HG03097 (cell line): ENCODE data around the gene ZSCAN5A.
"Not testable (repeated sequence)": the region's sequence is repeated elsewhere in the genome, so short reads cannot be mapped to it uniquely, and the experiment has no call there.

Experiments used
- ATAC-seq: cut with Tn5 transposase; IDR thresholded peaks from one replicate; pipeline ENCODE4 v1.9.1; 2021; ENCODE audit not compliant: unreplicated experiment, low FRiP score

Gene ZSCAN5A

GRCh38 chr19:56217039-56217949, 97.3 kb downstream of the ZSCAN5A start:
- ATAC-seq = no peak

DNA sequence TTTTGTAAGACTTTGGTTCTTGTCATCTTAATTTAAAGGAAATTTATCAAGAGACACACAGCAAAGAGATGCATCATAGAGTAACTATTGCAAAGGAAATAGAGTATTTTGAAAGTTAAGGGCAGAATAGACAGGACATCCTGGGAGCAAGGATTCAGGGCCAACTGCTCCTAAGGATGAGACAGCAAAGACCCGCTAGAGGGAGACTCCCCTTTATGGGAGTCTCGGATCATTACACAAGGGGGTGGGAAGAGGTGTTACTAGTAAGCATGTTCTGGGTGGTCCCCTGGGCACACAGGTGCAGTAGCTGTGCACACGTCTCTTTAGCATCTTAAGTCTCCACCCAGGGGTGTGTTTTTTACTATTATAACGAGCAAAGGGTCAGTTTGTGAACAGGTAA, 102.9 kb downstream of the ZSCAN5A start:
- ATAC-seq = no peak

DNA sequence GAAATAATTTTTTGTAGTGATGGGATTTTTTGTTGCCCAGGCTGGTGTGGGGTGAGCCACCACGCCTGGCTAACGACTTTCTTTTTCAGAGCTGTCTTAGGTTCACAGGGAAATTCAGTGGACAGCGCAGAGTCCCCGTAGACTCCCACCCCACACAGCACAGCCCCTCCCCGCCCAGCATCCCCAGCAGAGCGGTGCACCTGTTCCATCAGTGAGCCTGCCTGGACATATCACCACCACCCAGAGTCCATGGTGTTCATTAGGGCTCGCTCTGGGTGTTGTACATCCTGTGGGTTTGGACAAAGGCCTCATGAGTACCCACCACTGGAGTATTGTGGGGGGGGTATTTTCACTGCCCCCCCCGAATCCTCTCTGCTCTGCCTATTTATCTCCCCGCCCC, 104.6 kb downstream of the ZSCAN5A start:
- ATAC-seq = not testable (repeated sequence)

- ATAC-seq = no peak
Measured at GRCh38 chr19:56209091-56209490, 105.5 kb downstream of the ZSCAN5A start.

DNA sequence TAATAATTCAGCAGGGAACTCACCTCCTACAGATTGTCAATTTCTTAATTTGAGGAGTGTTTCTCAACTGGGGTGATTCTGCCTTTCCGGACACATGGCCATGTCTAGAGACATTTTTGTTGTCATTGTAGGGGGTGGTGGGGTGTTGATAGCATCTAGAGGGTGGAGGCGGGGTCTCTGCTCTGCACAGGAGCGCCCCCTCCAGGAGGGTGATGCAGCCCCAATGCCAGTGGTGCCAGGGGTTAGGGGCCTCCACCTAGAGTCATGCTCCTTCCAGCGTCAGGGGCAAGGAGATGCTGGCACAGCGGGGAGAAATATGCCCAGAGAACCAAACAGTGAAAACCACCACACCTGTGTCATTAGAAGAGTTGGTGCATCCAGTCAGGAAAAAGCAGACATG, 107.1 kb downstream of the ZSCAN5A start:
- ATAC-seq = not testable (repeated sequence)

DNA sequence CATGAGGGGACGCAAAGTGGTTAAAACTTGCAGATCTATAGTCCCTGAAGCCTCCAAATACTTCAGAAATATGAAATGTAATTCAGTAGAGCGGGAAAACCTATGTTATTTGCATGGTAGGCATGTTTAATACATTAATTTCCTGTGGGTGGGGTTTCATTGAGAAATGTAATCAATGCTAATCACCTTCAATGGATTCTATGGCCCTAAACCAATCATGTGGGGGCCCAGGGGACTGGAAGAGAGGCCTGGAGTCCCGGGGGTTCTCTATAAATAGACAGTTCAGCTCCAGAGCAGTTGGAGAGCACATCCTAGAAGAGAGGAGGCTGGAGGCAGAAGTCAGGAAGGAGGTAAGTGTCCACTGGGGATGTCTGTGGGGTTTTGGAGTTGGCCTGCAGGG, 112.7 kb downstream of the ZSCAN5A start, which contains the start of gene ZSCAN5C:
Gene ZSCAN5C, plus strand, starts transcription at position 301 of the 400 bp plus-strand sequence. CDS start 3,641 bp downstream, outside the sequence.
- ATAC-seq = no peak

DNA sequence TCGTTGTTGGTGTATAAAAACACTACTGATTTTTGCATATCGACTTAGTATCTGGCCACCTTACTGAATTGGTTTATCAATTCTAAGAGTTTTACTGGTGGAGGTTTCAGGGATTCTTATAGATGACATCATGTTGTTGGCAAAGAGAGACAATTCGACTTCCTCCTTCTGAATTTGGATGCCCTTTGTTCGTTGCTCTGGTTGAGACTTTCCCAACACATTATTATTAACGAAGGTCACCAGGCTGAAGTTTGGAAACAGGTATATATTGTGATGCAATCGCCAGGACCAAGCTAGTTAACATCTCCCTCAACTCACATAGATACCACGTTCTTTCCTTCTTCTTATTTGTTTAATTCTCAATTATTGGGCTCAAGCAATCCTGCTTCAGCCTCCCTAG, 115.0 kb downstream of the ZSCAN5A start:
- ATAC-seq = no peak

DNA sequence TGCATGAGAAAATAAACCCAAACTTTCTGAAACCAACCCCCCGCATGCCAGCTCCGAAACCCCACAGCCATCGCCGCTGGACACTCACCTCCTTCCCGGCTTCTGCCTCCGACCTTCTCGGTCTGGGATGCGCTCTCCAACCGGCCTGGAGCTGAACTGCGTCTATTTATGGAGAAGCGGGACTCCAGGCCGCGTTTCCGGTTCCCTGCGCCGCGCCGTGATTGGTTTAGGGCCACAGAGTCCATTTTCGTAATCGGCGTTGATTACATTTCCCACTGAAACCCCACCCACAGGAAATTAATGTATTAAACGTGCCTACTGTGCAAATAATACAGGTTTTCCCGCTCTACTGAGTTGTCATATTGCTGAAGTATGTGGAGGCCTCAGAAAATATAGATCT, 117.0 kb downstream of the ZSCAN5A start, which contains the start of gene ZSCAN5B:
Gene ZSCAN5B, minus strand, starts transcription at position 138 of the 400 bp plus-strand sequence. CDS start 4,731 bp downstream, outside the sequence.
- ATAC-seq = not testable (repeated sequence)

DNA sequence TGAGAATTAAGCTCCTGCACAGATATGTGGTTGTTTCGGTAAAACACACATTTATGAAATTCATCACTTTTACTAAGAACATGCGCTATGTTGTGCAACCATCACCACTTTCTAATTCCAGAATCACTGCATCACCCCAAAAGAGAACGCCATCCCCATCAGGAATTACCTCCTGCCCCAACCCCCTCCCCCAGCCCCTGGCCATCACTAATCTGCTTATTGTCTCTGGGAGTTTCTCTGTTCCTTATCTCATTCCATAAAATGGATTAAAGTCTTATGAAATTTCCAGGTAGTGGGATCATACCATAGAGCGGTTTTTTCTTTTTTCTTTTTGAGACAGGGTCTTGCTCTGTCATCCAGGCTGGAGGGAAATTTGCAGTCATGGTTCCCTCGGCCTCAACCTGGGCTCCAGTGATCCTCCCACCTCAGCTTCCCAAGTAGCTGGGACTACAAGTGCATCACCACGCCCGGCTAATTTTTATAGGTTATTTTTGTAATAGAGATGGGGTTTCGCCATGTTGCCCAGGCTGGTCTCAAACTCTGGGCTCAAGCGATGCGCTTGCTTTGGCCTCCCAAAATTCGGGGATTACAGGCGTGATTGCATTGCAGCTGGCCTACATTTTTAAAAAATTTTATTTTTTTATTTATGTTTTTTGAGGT, 120.5 kb downstream of the ZSCAN5A start:
- ATAC-seq = no peak

DNA sequence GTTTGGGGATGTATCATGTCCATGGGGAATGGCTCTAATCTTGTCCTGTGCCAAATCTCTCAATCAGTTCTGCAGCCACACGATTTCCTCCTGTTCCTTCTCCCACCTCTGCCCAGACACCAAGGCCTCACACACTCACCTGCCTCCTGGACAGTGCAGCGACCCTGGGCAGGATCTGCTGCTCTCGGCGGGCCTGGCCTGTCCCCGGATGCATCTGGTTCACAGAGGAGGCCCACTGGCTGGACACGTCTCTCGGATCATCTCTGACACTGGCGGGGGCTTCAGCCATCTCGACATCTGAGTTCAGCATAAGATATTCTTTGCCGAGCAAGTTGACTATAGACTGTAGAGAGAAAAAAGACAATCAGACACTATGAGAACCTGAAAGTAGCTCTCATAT, 122.9 kb downstream of the ZSCAN5A start:
- ATAC-seq = no peak

DNA sequence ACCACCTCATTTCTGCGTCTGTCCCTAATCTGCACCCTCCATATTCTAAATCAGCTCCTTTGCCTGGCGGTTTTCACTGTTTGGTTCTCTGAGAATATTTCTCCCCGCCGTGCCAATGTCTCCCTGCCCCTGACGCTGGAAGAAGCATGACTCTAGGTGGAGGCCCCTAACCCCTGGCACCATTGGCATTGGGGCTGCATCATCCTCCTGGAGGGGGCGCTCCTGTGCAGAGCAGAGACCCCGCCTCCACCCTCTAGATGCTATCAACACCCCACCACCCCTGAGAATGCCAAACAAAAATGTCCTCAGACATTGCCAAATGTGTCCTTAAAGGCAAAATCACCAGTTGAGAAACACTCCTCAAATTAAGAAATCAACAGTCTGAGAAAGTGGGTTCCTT, 123.5 kb downstream of the ZSCAN5A start:
- no peak for ATAC-seq

DNA sequence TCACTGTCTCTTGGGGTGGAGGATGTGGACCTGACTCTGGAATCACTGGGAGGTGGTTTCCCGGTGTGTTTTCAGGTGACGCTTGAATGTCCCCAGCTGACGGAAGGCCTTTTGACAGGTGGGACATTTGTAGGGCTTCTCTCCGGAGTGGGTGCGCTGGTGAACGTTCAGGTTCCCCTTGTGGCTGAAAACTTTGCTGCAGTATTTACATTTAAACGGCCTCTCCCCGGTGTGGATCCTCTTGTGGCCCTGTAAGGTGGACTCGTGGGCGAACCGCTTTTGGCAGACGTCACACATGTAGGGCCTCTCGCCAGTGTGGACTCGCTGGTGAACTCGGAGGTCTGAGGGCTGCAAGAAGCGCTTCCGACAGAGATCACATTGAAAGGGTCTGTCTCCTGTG, 124.9 kb downstream of the ZSCAN5A start:
- ATAC-seq = no peak

GRCh38 chr19:56177564-56178243, 136.9 kb downstream of the ZSCAN5A start:
- no peak for ATAC-seq

DNA sequence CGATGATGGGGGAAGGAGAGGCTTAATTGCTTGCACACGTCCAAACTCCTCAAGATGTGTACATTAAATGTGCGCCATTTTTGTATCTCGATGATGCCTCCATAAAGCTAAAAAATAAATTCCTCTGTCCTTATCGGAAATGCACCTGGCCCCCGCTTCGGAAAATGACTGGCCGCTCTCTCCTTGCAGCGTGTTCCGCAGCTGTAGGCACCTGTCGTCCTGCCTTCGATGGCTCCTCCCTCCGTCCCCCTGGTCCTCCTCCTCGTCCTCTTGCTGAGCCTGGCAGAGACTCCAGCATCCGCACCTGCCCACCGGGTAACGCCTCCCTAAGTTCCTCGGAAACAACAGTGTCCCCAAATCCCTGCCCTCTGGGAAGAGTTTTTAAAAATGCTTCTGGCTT, 137.8 kb downstream of the ZSCAN5A start:
- ATAC-seq = no peak

- not testable (repeated sequence) for ATAC-seq
Measured at GRCh38 chr19:56176310-56176709, 138.3 kb downstream of the ZSCAN5A start.

GRCh38 chr19:56175861-56176307, 138.8 kb downstream of the ZSCAN5A start, which contains the start of gene GALP:
GALP (plus strand) TSS chr19:56176008; CDS start chr19:56177109, 1,101 bp downstream.
- ATAC-seq = not testable (repeated sequence)

DNA sequence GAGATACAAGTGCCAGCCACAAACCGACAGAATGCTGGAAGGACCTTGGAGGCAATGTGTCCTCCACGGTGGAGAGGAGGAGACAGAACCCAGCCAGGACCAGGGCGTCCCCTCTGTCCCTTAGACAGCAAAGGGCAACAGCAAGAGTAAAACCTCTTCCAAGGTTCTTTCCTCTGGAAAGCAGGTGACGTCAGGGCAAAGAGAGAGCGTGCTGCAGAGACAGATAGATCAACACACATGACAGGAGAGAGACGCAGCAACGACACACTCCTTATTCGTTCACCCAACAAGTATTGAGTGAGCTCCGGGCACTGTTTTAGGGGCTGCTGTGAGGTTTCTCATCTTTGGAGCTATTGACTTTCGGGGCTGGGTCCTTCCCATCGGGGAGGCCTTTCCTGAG, 140.1 kb downstream of the ZSCAN5A start:
- no peak for ATAC-seq

DNA sequence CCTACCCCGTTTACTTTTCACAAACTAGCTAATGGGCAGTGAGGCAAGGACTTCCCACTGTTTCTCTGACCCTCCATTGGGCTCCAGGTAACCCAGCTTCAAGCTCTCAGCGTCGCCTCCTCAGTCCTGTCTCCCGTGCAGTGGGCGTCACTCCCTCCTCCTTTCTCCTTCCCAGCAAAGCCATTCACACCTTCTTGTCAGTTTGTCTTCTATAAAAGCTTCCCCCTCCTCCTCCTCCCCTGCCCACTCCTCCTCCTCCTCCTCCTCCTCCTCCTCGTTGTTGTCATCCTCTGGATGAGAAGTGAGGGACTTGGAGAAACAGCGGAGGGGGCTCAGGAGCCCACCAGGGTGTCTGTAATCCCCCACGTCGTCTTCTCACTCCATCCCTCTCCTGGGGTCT, 140.6 kb downstream of the ZSCAN5A start:
- no peak for ATAC-seq
